ENCODE measurements around the gene OR6J1. TPM values are rescaled to one million over a fixed set of nuclear protein-coding genes. Genes with fewer than 3 reads are reported as not detected.

OR6J1 gene
- total RNA-seq, 1 donor from 2014 or later, result not detected

GRCh38 chr14:22634233-22634900, 9.8 kb downstream of the OR6J1 start:
- Histone ChIP-seq H3K4me3 (ENCODE audit: low read depth, low read length) (no peak overlapping the region), H3K27me3 (ENCODE audit: control insufficient read depth, insufficient read depth, low read length) (no peaks in the 10 kb centered on the region), H3K36me3 (ENCODE audit: control insufficient read depth, insufficient read depth, low read length) (no peaks in the 10 kb centered on the region)
- no peak for DNase-seq (ENCODE audit: low read depth)
- no peak for TF ChIP-seq CTCF (IDR thresholded peaks at IDR 0.05; ENCODE audit: insufficient read depth, low read length, poor library complexity, severe bottlenecking)

- DNase-seq (ENCODE audit: low read depth), result no peak
- no peaks in the 10 kb centered on the region for H3K27me3 ChIP-seq (ENCODE audit: control insufficient read depth, insufficient read depth, low read length)
- TF ChIP-seq CTCF (IDR thresholded peaks at IDR 0.05; ENCODE audit: insufficient read depth, low read length, poor library complexity, severe bottlenecking), result no peak
- H3K36me3 ChIP-seq (ENCODE audit: control insufficient read depth, insufficient read depth, low read length), result no peaks in the 10 kb centered on the region
- no peak overlapping the region for H3K4me3 ChIP-seq (ENCODE audit: low read depth, low read length)
Measured at GRCh38 chr14:22630486-22630885, 13.7 kb downstream of the OR6J1 start.

- no peak for TF ChIP-seq CTCF (IDR thresholded peaks at IDR 0.05; ENCODE audit: insufficient read depth, low read length, poor library complexity, severe bottlenecking)
- H3K4me3 ChIP-seq (ENCODE audit: low read depth, low read length), result no peak overlapping the region
- H3K27me3 ChIP-seq (ENCODE audit: control insufficient read depth, insufficient read depth, low read length), result no peaks in the 10 kb centered on the region
- H3K36me3 ChIP-seq (ENCODE audit: control insufficient read depth, insufficient read depth, low read length), result no peaks in the 10 kb centered on the region
- DNase-seq (ENCODE audit: low read depth), result no peak
Measured at GRCh38 chr14:22630066-22630465, 14.1 kb downstream of the OR6J1 start.

GRCh38 chr14:22629361-22629760, 14.8 kb downstream of the OR6J1 start:
- TF ChIP-seq CTCF (IDR thresholded peaks at IDR 0.05; ENCODE audit: insufficient read depth, low read length, poor library complexity, severe bottlenecking), result no peak
- no peaks in the 10 kb centered on the region for H3K27me3 ChIP-seq (ENCODE audit: control insufficient read depth, insufficient read depth, low read length)
- H3K4me3 ChIP-seq (ENCODE audit: low read depth, low read length), result no peak overlapping the region
- no peak for DNase-seq (ENCODE audit: low read depth)
- no peaks in the 10 kb centered on the region for H3K36me3 ChIP-seq (ENCODE audit: control insufficient read depth, insufficient read depth, low read length)

GRCh38 chr14:22627506-22628263, 16.5 kb downstream of the OR6J1 start:
- H3K27me3 ChIP-seq (ENCODE audit: control insufficient read depth, insufficient read depth, low read length), result no peaks in the 10 kb centered on the region
- no peaks in the 10 kb centered on the region for H3K36me3 ChIP-seq (ENCODE audit: control insufficient read depth, insufficient read depth, low read length)
- DNase-seq (ENCODE audit: low read depth), result no peak
- TF ChIP-seq CTCF (IDR thresholded peaks at IDR 0.05; ENCODE audit: insufficient read depth, low read length, poor library complexity, severe bottlenecking), result no peak
- H3K4me3 ChIP-seq (ENCODE audit: low read depth, low read length), result no peak overlapping the region

Data from kidney epithelial cell (primary cell).